Astrocyte of the spinal cord (primary cell): Measurements from ENCODE around the gene C1orf94.

Source experiments
- DNase-seq: peaks from one replicate; pipeline ENCODE4 v3.0.0; 2011; ENCODE audit warnings: low read depth, low spot score
- H3K4me3 ChIP-seq: 2 replicates; pipeline ENCODE4 v1.5.1; 2011; ENCODE audit warnings: low read depth, mild to moderate bottlenecking, low read length, moderate library complexity
- CTCF ChIP-seq: IDR thresholded peaks from 2 replicates; pipeline ENCODE4 v1.5.1; 2012; ENCODE audit warnings: low read depth, mild to moderate bottlenecking, low read length, inconsistent platforms
- in situ Hi-C: cut with HindIII; loops from 2 replicates; pipeline ENCODE4 v1.10.0; 2017; ENCODE audit warnings: low sequenced_read_pairs

Gene C1orf94

GRCh38 chr1:34237151-34237815, 60.6 kb downstream of the C1orf94 start:
- no peak for TF ChIP-seq CTCF
- no peak for DNase-seq
- H3K4me3 ChIP-seq, result no peak overlapping the region
- in situ Hi-C loops, result no loop called here

DNA sequence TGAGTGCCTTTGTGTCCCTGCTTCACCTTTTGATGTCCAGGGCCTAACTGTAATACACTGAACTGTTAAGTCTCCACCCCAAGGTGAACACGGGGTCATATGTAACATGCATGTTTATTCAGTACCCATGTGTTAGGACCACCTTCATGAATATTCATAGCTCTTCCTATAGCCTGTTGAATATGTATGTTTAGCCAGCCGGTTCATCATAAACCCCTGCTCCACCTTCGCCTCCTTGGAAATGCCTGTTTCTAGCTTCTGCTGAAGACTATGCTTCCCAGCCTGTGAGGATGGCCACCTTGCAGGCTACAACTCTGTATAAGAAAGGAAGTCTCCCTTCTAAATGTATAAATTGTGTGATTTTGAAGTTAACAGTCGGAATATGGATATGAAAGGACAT, 69.3 kb downstream of the C1orf94 start:
- TF ChIP-seq CTCF, result no peak
- in situ Hi-C loops, result no loop called here
- DNase-seq, result no peak
- no peak overlapping the region for H3K4me3 ChIP-seq

GRCh38 chr1:34250342-34250741, 73.6 kb downstream of the C1orf94 start:
- H3K4me3 ChIP-seq, result no peak overlapping the region
- DNase-seq, result no peak
- TF ChIP-seq CTCF, result no peak
- in situ Hi-C loops, result no loop called here

DNA sequence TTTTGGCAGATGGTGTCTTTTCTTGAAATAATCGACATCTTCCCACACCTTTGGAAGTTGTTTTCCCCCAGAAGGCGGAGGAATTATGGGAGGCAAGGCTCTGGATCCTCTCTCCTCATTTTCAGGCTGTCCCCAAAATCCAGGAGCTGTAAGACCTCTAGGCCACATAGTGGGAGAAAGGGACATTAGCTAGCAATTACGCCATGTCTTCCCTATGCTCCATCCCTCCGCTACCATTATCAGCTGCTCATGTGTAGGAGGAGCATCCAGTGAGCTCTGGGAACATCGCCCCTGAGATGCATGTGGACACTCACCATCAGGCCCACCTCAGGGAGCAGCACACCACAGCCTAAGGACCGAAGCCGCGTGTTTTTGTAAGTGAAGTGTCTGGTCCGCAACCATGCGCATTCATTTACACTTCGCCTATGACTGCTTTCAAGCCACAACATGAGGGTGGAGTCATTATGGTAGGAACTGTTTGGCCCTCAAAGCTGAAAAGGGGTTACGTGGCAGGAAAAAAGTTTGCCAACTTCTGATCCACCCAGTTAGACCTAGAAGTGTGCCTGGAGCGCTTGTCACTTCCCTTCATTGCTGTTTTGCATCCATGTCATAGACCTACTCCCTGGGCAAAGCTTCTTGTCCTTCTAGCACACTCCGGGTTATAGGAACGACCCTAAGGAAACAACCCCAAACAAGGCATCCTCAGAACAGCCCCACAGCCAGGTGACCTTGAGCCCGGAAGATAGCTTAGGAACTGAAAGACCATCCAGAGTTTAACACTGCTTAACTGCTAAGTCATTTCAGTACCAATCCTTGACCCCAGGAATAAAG, 85.5 kb downstream of the C1orf94 start:
- in situ Hi-C loops, result no loop called here
- H3K4me3 ChIP-seq, result no peak overlapping the region
- no peak for DNase-seq
- TF ChIP-seq CTCF, result no peak

DNA sequence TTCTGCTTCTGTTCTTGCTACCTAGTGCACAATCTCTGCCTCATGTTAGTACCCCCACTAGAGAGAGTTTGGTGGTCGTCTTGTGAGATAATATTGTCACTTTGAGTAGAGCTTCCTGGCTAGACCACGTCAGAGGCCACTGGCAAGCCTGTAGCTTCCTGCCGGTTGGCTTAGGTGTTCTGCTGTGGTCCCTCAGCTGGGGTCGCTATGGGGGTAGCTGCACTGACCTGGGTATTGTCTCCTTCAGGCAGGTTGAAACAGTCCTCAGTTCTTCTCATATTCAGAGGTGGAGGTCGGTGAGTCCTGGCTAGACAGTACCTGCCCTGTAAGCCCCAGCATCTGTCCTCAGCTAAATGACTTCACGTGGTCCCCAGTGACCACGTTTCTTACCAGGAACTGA, 86.2 kb downstream of the C1orf94 start:
- H3K4me3 ChIP-seq, result no peak overlapping the region
- no peak for DNase-seq
- in situ Hi-C loops, result no loop called here

GRCh38 chr1:34263406-34263805, 86.7 kb downstream of the C1orf94 start:
- no peak for TF ChIP-seq CTCF
- H3K4me3 ChIP-seq, result no peak overlapping the region
- DNase-seq, result no peak
- in situ Hi-C loops, result no loop called here

More for the DNA sequence above, 86.2 kb downstream of the C1orf94 start:
- TF ChIP-seq CTCF, result no peak
